GM12875 (cell line): ENCODE data around the gene SECISBP2L.
A peak's percentile ranks its signal among the peaks of the same experiment; 100 is the strongest.
"Not testable (repeated sequence)": the region's sequence is repeated elsewhere in the genome, so short reads cannot be mapped to it uniquely, and the experiment has no call there.

Source experiments
- H3K4me3 ChIP-seq: one replicate; pipeline ENCODE4 v1.5.1; 2011; ENCODE audit warnings: low read depth, low read length, control low read depth
- TF ChIP-seq, protein P1 (sequence below): IDR thresholded peaks from 2 replicates; pipeline ENCODE4 v1.5.1; 2011; ENCODE audit warnings: low read depth, mild to moderate bottlenecking, control low read depth, inconsistent platforms, low read length, moderate library complexity, borderline replicate concordance; ENCODE audit not compliant: insufficient read depth

The SECISBP2L gene

DNA sequence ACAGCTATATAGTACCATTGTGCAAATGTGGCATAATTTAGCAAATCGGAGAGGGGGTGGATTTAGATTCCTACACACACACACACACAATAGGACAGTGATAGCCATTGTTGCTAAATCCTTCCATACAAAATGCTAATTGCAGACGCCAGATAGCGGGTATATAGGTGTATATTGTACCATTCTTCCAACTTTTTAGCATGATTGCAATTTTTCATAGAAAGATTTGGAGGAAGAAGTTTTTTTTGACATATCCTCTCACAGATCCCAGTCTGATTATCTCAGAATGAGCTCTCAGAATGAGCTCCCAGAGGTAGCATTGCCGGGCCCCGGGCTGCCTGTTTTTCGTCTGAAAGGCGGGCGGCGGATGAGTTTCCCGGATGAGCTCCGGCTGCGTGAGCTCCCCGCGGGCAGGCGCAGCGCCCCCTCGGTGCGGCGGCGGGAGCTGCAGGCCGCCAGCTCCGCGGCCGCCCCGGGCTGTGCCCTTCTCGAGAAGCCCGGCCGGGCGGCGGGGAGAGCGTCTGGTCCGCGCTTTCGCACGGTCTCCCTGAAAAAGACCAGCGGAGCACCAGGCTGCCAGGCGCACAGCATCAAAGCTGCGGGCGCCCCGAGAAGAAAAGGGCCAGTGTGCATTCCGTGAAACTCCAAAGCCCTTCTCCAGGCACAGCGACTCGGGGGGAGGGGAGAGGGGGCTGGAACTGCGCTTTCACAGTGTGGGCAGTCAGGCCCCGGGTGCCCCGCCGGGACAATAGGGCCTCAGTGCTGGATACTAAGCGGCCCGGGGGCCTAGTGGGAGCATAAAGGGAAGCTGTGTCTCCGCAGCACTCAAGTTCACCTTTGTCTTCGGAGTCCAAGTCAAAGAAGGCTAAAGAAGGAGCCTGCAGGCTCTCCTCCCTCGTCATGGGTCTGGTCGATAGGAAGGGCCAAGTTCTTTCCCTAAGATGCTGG lies 70.5 kb downstream of the SECISBP2L start:
- TF ChIP-seq, protein P1, sequence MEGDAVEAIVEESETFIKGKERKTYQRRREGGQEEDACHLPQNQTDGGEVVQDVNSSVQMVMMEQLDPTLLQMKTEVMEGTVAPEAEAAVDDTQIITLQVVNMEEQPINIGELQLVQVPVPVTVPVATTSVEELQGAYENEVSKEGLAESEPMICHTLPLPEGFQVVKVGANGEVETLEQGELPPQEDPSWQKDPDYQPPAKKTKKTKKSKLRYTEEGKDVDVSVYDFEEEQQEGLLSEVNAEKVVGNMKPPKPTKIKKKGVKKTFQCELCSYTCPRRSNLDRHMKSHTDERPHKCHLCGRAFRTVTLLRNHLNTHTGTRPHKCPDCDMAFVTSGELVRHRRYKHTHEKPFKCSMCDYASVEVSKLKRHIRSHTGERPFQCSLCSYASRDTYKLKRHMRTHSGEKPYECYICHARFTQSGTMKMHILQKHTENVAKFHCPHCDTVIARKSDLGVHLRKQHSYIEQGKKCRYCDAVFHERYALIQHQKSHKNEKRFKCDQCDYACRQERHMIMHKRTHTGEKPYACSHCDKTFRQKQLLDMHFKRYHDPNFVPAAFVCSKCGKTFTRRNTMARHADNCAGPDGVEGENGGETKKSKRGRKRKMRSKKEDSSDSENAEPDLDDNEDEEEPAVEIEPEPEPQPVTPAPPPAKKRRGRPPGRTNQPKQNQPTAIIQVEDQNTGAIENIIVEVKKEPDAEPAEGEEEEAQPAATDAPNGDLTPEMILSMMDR = peak; percentile 94
- peak overlapping the region; percentile 51 for H3K4me3 ChIP-seq

DNA sequence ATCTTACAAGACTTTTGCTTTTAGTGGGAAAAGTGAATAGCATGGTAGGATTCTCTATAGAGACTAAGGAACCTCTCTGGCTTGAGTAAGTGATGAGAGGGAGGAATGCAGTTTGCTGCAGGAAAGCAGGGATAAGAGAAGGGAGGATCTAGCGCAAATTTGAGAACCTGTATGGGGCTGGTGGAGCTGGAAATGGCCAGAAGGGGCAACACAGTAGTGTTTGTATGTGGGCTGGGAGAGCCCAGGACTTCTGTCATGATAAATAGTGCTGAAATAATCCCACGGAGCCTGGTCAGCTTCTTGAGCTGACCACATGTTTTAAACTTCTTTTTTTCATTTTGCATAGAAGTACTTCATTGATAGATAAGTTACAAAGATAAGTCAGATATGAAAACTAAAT lies 71.4 kb downstream of the SECISBP2L start:
- TF ChIP-seq, protein P1 = no peak
- no peak overlapping the region for H3K4me3 ChIP-seq

DNA sequence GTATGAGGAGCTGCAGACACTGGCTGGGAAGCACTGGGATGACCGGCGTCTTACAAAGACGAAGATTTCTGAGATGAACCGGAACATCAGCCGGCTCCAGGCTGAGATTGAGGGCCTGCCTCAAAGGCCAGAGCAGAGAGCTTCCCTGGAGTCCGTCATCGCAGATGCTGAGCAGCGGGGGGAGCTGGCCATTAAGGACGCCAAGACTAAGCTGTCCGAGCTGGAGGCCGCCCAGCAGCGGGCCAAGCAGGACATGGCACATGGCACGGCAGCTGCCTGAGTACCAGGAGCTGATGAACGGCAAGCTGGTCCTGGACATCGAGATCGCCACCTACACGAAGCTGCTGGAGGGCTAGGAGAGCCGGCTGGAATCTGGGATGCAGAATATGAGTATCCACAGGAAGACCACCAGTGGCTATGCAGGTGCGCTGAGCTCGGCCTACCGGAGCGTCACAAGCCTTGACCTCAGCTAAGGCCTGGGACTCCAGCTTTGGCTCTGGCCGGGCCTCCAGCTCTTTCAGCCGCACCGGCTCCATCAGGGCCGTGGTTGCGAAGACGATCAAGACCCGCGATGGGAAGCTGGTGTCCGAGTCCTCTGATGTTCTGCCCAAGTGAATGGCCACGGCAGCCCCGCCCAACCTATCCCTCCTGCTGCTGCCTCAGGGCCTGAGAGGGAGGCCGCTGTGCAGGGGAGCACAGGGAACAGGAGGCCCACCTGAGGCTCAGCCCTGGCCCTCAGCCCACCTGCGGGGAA lies 73.3 kb downstream of the SECISBP2L start:
- TF ChIP-seq, protein P1 = no peak
- H3K4me3 ChIP-seq = no peak overlapping the region

DNA sequence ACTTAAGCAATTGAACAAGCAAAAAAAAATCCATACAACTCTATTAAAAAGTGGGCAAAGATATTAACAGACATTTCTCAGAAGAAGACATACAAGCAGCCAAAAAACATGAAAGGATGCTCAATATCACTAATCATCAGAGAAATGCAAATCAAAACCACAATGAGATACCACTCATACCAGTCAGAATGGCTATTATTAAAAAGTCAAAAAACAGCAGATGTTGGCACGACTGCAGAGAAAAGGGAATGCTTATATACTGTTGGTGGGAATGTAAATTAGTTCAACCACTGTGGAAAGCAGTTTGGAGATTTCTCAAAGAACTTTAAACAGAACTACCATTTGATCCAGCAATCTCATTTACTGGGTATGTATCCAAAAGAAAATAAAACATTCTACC lies 75.3 kb downstream of the SECISBP2L start:
- not testable (repeated sequence) for H3K4me3 ChIP-seq

DNA sequence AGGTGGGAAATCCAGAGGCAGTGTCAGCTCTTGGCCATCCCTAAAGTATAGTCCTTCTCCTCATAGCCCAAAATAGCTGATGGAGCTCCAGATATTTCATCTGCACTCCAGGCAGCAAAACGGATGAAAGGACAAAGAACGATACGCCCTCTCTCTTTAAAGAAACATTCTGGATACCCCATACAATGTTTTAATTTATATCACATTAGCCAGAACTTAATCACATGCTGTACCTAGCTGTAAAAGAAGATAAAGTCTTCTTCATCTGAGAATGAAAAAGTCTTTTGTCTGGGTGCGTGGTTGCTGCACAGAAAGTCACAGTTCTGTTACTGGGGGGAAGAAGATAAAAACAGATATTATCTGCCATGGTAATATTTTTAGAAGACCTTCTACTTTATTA lies 78.2 kb downstream of the SECISBP2L start:
- no peak overlapping the region for H3K4me3 ChIP-seq
- TF ChIP-seq, protein P1 = no peak

DNA sequence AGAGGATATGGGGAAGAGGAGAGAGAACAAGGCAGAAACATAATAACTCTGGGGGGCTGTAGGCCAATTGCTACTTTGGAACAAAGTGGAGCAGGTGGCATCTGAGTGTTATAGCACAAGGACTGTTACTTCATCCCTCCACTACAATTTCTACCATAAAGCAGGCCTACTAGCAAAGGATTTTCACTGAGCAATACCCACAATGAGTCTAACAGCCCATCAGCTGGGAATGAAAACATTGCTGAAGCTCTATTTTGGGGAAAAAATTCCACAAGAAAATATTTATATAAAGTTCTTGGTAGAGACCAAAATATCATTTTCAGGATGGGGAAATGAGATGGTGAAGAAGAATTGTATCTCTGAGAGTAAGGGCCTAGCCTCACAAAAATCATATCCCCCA lies 78.9 kb downstream of the SECISBP2L start:
- no peak overlapping the region for H3K4me3 ChIP-seq
- TF ChIP-seq, protein P1 = no peak

DNA sequence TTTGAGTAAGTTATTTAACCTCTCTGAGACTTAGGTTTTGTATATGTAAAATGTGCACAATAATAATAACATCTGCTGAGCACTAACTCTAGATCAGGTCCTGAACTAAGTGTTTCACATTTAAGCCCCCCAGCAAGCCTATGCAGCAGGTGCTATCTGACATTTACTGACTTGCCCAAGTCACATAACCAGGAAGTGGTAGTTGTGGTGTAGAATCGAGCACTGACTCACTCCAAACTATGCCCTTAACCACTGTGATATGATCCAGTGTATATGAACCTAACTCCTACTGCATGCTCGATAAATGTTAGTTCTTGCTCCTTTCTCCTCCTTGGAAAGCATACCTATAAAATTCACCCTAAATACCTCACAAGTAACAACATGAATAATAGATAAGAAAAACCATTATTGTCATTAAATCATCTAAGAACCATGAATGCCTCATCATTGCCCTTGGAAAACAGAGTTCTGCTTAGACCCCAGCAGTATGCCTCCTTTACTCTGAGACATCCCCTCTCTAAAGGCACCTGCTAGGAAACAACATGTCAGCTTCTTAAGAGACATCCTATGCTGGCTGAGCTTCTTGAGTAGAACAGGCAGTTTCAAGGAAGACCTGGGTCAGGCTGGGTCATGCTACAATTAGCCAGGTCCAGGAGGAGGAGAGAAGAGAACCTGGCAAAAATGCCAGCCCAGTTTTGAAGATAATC lies 79.5 kb downstream of the SECISBP2L start:
- no peak overlapping the region for H3K4me3 ChIP-seq
- TF ChIP-seq, protein P1 = no peak
